ENCODE data around the gene ATP6AP1.

ATP6AP1 gene

GRCh38 chrX:154483325-154483724, 54.8 kb downstream of the ATP6AP1 start:
- Histone ChIP-seq H3K79me2 (ENCODE audit: insufficient read depth, low read length) (peaks cover 18% of the 10 kb centered on the region), H3F3A (ENCODE audit: insufficient read depth) (peaks cover 25% of the 10 kb centered on the region), H3K27me3 (ENCODE audit: low read length) (no peaks in the 10 kb centered on the region), H3K9me2 (replicated peaks; ENCODE audit: insufficient read depth, low read length) (no peaks in the 10 kb centered on the region), H3K9ac (ENCODE audit: low read length) (no peak overlapping the region), H3K27ac (ENCODE audit: low read depth, low read length) (0 out of 2 replicates have a peak overlapping the region, but pooled peaks have one; percentile 73), H3K4me2 (ENCODE audit: low read depth, low read length, poor library complexity, severe bottlenecking) (no peak overlapping the region), H3K4me3 (ENCODE audit: insufficient read depth, low read length, poor library complexity, severe bottlenecking) (no peak overlapping the region), H3K36me3 (ENCODE audit: low read length) (no peaks in the 10 kb centered on the region), H2AFZ (ENCODE audit: low read depth, low read length, severe bottlenecking) (no peak overlapping the region), H4K20me1 (ENCODE audit: low read depth, low read length) (no peaks in the 10 kb centered on the region), H3K9me3 (ENCODE audit: insufficient read depth, low read length) (no peaks in the 10 kb centered on the region)
- no peak for TF ChIP-seq CTCF (IDR thresholded peaks at IDR 0.05; ENCODE audit: insufficient read depth, low read length, poor library complexity, severe bottlenecking)
- no peak for TF ChIP-seq EZH2phosphoT487 (conservative IDR thresholded peaks at IDR 0.05; ENCODE audit: low read length)

- Histone ChIP-seq H2AFZ (ENCODE audit: low read depth, low read length, severe bottlenecking) (no peak overlapping the region), H3K9me2 (replicated peaks; ENCODE audit: insufficient read depth, low read length) (no peaks in the 10 kb centered on the region), H3K27ac (ENCODE audit: low read depth, low read length) (no peak overlapping the region), H3K27me3 (ENCODE audit: low read length) (no peaks in the 10 kb centered on the region), H3K9me3 (ENCODE audit: insufficient read depth, low read length) (no peaks in the 10 kb centered on the region), H3K79me2 (ENCODE audit: insufficient read depth, low read length) (peaks cover 18% of the 10 kb centered on the region), H4K20me1 (ENCODE audit: low read depth, low read length) (no peaks in the 10 kb centered on the region), H3K4me3 (ENCODE audit: insufficient read depth, low read length, poor library complexity, severe bottlenecking) (peak overlapping the region; percentile 74), H3K9ac (ENCODE audit: low read length) (peak overlapping the region; percentile 100), H3K36me3 (ENCODE audit: low read length) (no peaks in the 10 kb centered on the region), H3F3A (ENCODE audit: insufficient read depth) (peaks cover 25% of the 10 kb centered on the region), H3K4me2 (ENCODE audit: low read depth, low read length, poor library complexity, severe bottlenecking) (peak overlapping the region; percentile 89)
- TF ChIP-seq EZH2phosphoT487 (conservative IDR thresholded peaks at IDR 0.05; ENCODE audit: low read length), result no peak
- no peak for TF ChIP-seq CTCF (IDR thresholded peaks at IDR 0.05; ENCODE audit: insufficient read depth, low read length, poor library complexity, severe bottlenecking)
Observed at GRCh38 chrX:154484255-154485149, 56.0 kb downstream of the ATP6AP1 start.

- peaks cover 18% of the 10 kb centered on the region for H3K79me2 ChIP-seq (ENCODE audit: insufficient read depth, low read length)
Observed at GRCh38 chrX:154485150-154486051, 56.9 kb downstream of the ATP6AP1 start.

More at GRCh38 chrX:154485150-154486051, 56.9 kb downstream of the ATP6AP1 start:
- no peaks in the 10 kb centered on the region for H3K9me3 ChIP-seq (ENCODE audit: insufficient read depth, low read length)
- no peak overlapping the region for H2AFZ ChIP-seq (ENCODE audit: low read depth, low read length, severe bottlenecking)
- H3K4me3 ChIP-seq (ENCODE audit: insufficient read depth, low read length, poor library complexity, severe bottlenecking), result peak overlapping the region; percentile 74
- H3K36me3 ChIP-seq (ENCODE audit: low read length), result no peaks in the 10 kb centered on the region
- peaks cover 22% of the 10 kb centered on the region for H3F3A ChIP-seq (ENCODE audit: insufficient read depth)
- peak overlapping the region; percentile 89 for H3K4me2 ChIP-seq (ENCODE audit: low read depth, low read length, poor library complexity, severe bottlenecking)
- H3K9ac ChIP-seq (ENCODE audit: low read length), result peak overlapping the region; percentile 100
- no peaks in the 10 kb centered on the region for H3K27me3 ChIP-seq (ENCODE audit: low read length)
- no peak for TF ChIP-seq CTCF (IDR thresholded peaks at IDR 0.05; ENCODE audit: insufficient read depth, low read length, poor library complexity, severe bottlenecking)
- no peak for TF ChIP-seq EZH2phosphoT487 (conservative IDR thresholded peaks at IDR 0.05; ENCODE audit: low read length)
- peak overlapping the region; percentile 82 for H3K27ac ChIP-seq (ENCODE audit: low read depth, low read length)
- H4K20me1 ChIP-seq (ENCODE audit: low read depth, low read length), result no peaks in the 10 kb centered on the region
- H3K9me2 ChIP-seq (replicated peaks; ENCODE audit: insufficient read depth, low read length), result no peaks in the 10 kb centered on the region
